Body of pancreas (tissue), 4 donors: Measurements from ENCODE around the gene PRC1.

Experiments
- POLR2A ChIP-seq, 3 donors: fragments of 450-650 bp; IDR thresholded peaks; one replicate each; pipeline ENCODE4 v1.6.1; 2016; ENCODE audit warnings: antibody characterized with exemption in 3 of 3, mild to moderate bottlenecking in 2 of 3
- TF ChIP-seq, protein P1 (sequence below), 7 experiments: fragments of 450-650 bp in 4 of 7; fragments of 200-600 bp in 3 of 7; sonication (generic) in 3 of 7; IDR thresholded peaks; one replicate each; pipeline ENCODE4 v1.5.1; 2016 to 2019; ENCODE audit warnings: antibody characterized with exemption in 7 of 7

DNA sequence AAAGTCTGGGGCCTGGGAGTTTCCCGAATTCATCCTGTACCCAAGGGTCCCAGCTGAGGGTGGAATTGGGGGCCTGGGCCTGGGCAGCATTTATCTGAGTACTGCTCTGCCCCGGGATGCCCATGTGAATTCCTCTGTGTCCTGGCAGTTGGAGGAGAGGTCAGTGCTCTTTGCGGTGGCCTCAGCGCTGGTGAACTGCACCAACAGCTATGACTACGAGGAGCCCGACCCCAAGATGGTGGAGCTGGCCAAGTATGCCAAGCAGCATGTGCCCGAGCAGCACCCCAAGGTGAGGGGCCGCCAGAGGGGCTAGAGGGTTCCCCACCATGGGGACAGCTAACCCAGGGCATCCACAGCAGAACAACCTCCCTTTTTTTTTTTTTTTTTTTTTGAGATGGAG lies 45.8 kb downstream of the PRC1 start:
- TF ChIP-seq, protein P1, sequence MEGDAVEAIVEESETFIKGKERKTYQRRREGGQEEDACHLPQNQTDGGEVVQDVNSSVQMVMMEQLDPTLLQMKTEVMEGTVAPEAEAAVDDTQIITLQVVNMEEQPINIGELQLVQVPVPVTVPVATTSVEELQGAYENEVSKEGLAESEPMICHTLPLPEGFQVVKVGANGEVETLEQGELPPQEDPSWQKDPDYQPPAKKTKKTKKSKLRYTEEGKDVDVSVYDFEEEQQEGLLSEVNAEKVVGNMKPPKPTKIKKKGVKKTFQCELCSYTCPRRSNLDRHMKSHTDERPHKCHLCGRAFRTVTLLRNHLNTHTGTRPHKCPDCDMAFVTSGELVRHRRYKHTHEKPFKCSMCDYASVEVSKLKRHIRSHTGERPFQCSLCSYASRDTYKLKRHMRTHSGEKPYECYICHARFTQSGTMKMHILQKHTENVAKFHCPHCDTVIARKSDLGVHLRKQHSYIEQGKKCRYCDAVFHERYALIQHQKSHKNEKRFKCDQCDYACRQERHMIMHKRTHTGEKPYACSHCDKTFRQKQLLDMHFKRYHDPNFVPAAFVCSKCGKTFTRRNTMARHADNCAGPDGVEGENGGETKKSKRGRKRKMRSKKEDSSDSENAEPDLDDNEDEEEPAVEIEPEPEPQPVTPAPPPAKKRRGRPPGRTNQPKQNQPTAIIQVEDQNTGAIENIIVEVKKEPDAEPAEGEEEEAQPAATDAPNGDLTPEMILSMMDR (IDR thresholded peaks at IDR 0.05): no peak
- no peak for TF ChIP-seq POLR2A (IDR thresholded peaks at IDR 0.05)
